Breast epithelium (tissue), 4 donors: ENCODE measurements around the gene DDIT3. TPM values are rescaled to one million over a fixed set of nuclear protein-coding genes. Genes with fewer than 3 reads are reported as not detected.

Experiments used
- DNase-seq, 2 donors: peaks; one replicate each; pipeline ENCODE4 v3.0.0-alpha.2; 2019; ENCODE audit warnings: low spot score in 2 of 2
- H3K27ac ChIP-seq, 2 donors: fragments of 200-600 bp; sonication (generic) in 1 of 2; one replicate each; pipeline ENCODE4 v1.5.1; 2016 to 2019; ENCODE audit warnings: mild to moderate bottlenecking in 1 of 2
- H3K27me3 ChIP-seq, 2 donors: fragments of 200-600 bp; sonication (generic) in 1 of 2; one replicate each; pipeline versions ENCODE4 v1.5.1 to v1.6.0; 2017 to 2019; ENCODE audit warnings: control low read depth in 1 of 2, mild to moderate bottlenecking in 1 of 2
- H3K36me3 ChIP-seq: fragments of 200-600 bp; one replicate; pipeline ENCODE4 v1.5.1; 2019
- H3K4me1 ChIP-seq, 2 donors: fragments of 200-600 bp; sonication (generic); one replicate each; pipeline ENCODE4 v1.5.1; 2016 to 2019; ENCODE audit warnings: control low read depth in 1 of 2
- H3K4me3 ChIP-seq, 3 donors: fragments of 200-600 bp; sonication (generic); 1 replicate in 2 of 3; 2 replicates in 1 of 3; pipeline ENCODE4 v1.5.1; 2016 to 2019; ENCODE audit warnings: mild to moderate bottlenecking in 3 of 3, moderate library complexity in 2 of 3
- H3K9me3 ChIP-seq, 2 donors: fragments of 200-600 bp; sonication (generic) in 1 of 2; one replicate each; pipeline ENCODE4 v1.5.1; 2016 to 2019; ENCODE audit warnings: control low read depth in 1 of 2
- POLR2A ChIP-seq: fragments of 450-650 bp; IDR thresholded peaks from one replicate; pipeline ENCODE4 v1.6.1; 2016; ENCODE audit warnings: antibody characterized with exemption, mild to moderate bottlenecking, moderate library complexity
- POLR2AphosphoS5 ChIP-seq, 3 donors: sonication (generic); formaldehyde crosslinking; IDR thresholded peaks; one replicate each; pipeline ENCODE4 v1.6.1; 2017; ENCODE audit warnings: antibody characterized with exemption in 3 of 3
- intact Hi-C: fragments of 100-400 bp; cut with DNase I; formaldehyde crosslinking; loops from one replicate; pipeline ENCODE4 v1.15.1; 2023; ENCODE audit warnings: low total_unique reads
- total RNA-seq, 3 donors: library from RNA; depleted of rRNA; stranded (reverse); fragments of >200 nt; gene quantifications; one replicate each; pipeline ENCODE4 v1.1.0, GENCODE V29; 2016
- TF ChIP-seq, protein P1 (sequence below), 3 donors: fragments of 450-650 bp; IDR thresholded peaks; one replicate each; pipeline ENCODE4 v1.5.1; 2016 to 2017; ENCODE audit warnings: antibody characterized with exemption in 3 of 3, mild to moderate bottlenecking in 3 of 3, moderate library complexity in 3 of 3

DDIT3 gene
- total RNA-seq, 3 donors from 2014 or later, result 39.0 to 58.4 (median 51.2) TPM

DNA sequence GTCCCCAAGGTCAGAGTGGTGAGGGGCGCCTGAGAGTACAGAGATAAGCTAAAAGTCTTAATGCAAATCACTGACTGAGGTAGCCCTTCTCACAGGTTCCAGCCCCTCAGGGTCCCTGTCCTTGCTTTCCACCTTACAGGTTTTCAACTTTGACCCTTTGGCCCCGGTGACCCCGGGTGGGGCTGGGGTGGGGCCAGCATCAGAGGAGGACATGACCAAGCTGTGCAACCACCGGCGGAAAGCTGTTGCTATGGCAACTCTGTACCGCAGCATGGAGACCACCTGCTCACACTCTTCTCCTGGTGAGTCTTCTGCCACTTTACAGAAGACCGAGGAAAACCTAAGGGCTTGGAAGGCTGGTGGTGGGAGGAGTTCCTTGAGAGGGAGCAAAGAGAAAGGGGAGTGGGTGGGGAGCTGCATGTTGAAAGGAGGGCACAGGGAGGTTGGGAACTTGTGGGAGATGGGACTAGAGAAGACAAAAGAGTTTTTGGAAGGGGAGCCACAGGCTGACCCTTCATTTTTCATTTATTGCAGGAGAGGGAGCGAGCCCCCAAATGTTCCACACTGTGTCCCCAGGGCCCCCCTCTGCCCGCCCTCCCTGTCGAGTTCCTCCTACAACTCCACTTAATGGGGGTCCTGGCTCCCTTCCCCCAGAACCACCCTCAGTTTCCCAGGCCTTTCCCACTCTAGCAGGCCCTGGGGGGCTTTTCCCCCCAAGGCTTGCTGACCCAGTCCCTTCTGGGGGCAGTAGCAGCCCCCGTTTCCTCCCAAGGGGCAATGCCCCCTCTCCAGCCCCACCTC, 4.7 kb upstream of the DDIT3 start:
- intact Hi-C loops, result loop anchor here (5.0 kb wide), 1 partner anchor 438 kb away; the partner anchor contains the start of gene NAB2
- Histone ChIP-seq H3K27ac (peak overlapping the region; percentile 6 to 100), H3K4me3 (peak overlapping the region in 1 of 3 donors; percentile 93), H3K9me3 (no peaks in the 10 kb centered on the region), H3K4me1 (peaks cover 7 to 30% of the 10 kb centered on the region in 2 donors), H3K36me3 (no peaks in the 10 kb centered on the region), H3K27me3 (no peaks in the 10 kb centered on the region)
- TF ChIP-seq, protein P1, sequence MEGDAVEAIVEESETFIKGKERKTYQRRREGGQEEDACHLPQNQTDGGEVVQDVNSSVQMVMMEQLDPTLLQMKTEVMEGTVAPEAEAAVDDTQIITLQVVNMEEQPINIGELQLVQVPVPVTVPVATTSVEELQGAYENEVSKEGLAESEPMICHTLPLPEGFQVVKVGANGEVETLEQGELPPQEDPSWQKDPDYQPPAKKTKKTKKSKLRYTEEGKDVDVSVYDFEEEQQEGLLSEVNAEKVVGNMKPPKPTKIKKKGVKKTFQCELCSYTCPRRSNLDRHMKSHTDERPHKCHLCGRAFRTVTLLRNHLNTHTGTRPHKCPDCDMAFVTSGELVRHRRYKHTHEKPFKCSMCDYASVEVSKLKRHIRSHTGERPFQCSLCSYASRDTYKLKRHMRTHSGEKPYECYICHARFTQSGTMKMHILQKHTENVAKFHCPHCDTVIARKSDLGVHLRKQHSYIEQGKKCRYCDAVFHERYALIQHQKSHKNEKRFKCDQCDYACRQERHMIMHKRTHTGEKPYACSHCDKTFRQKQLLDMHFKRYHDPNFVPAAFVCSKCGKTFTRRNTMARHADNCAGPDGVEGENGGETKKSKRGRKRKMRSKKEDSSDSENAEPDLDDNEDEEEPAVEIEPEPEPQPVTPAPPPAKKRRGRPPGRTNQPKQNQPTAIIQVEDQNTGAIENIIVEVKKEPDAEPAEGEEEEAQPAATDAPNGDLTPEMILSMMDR (IDR thresholded peaks at IDR 0.05), result no peak
- no peak for TF ChIP-seq POLR2A
- TF ChIP-seq POLR2AphosphoS5 (IDR thresholded peaks at IDR 0.05), result no peak
- no peak for DNase-seq

DNA sequence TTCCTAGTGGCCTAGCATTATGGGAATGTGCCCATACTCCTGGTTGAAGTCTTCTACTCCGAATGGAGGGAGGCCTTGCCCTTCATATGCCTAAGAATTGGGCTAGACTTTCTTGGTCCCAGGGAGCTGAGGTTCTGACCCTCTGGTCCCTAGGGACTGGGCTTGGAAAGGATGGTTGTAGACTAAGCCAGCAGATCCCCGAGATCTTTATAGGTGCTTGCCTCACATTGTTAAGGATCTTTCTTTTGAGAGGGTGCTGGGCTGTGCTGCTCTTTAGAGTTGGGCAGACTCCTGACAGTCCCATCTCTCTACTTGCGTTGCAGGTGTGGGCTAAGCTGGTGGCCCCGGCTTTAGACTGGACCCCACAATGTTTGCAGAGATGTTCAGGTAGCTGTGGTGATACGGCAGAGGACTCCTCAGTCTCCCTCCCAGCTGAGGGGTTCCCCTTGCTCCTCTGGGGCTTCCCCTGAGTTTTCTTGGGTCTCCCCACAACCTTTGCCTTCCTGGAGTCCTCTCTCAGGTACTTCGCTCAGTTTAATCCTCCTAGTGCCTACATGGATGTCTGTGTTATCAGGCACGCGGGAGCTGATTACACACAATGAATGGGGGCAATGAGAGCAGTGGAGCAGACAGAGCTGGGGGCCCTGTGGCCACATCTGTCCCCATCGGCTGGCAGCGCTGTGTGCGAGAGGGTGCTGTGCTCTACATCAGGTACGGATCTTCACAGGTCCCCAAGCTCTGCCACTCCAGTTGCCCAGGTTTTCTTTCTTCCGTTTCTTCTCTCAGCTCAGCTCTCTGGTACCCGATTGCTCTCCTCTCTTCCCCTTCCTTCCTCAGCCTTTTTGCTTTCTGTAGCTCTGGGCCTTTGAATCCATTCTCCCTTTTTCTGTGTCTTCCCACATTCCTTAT, 3.6 kb upstream of the DDIT3 start:
- H3K4me3 ChIP-seq, result peak overlapping the region; percentile 81 to 93 (median 84)
- intact Hi-C loops, result loop anchor here (5.0 kb wide), 1 partner anchor 437 kb away; the partner anchor contains the start of gene NAB2
- no peaks in the 10 kb centered on the region for H3K27me3 ChIP-seq
- peak overlapping the region; percentile 99 to 100 for H3K27ac ChIP-seq
- peaks cover 9 to 30% of the 10 kb centered on the region in 2 donors for H3K4me1 ChIP-seq
- no peak for DNase-seq
- H3K36me3 ChIP-seq, result no peaks in the 10 kb centered on the region
- TF ChIP-seq, protein P1 (IDR thresholded peaks at IDR 0.05), result no peak
- TF ChIP-seq POLR2A (no peak), POLR2AphosphoS5 (IDR thresholded peaks at IDR 0.05) (no peak)
- no peaks in the 10 kb centered on the region for H3K9me3 ChIP-seq

DNA sequence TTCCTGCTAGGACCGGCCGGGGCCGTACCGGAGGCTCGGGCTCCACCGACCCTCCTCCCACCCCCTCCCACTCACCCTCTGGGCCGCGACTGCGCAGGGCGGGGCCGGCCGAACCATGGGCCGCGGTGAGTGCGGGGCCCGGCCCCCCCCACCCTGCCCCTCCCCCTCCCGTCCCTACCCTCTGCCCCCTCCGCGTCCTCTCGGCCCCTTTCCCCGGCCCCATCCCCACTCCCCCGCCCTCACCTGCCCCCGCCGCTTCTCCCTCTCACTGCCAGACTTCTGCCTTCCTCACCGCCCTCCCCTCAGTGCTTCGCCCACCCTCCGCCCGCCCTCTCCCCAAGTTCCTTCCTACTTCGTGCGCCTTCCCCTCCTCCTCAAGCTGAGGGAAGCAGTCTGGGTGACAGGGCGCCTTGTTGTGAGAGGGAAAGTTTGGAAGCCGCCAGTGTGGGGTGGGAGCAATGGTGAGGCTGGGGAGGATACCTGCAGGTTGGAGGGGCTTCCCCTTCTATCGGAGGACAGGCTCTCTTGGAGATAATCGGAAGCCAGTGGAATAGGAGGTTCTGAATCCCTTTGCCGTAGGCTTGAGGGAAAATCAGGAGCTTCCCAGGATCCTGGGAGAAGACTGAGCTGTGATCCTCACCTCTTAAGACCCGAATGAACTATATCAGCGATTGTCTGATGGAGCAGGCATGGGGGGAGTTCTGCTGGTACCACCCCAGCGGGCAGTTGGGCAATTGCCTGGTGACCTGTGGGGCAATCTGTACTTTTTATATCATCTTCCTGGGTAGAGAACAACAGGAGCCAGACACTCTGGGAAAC, 2.8 kb upstream of the DDIT3 start:
- Histone ChIP-seq H3K36me3 (no peaks in the 10 kb centered on the region), H3K27me3 (no peaks in the 10 kb centered on the region), H3K4me1 (peaks cover 13 to 39% of the 10 kb centered on the region in 2 donors), H3K4me3 (peak overlapping the region; percentile 81 to 93 (median 84)), H3K27ac (peak overlapping the region; percentile 99 to 100), H3K9me3 (no peaks in the 10 kb centered on the region)
- intact Hi-C loops, result loop anchor here (5.0 kb wide), 1 partner anchor 436 kb away; the partner anchor contains the start of gene NAB2
- peak in 1 of 3 donors; percentile 5 for TF ChIP-seq POLR2AphosphoS5 (IDR thresholded peaks at IDR 0.05)
- TF ChIP-seq, protein P1 (IDR thresholded peaks at IDR 0.05), result no peak
- DNase-seq, result peak in 1 of 2 donors; percentile 43

DNA sequence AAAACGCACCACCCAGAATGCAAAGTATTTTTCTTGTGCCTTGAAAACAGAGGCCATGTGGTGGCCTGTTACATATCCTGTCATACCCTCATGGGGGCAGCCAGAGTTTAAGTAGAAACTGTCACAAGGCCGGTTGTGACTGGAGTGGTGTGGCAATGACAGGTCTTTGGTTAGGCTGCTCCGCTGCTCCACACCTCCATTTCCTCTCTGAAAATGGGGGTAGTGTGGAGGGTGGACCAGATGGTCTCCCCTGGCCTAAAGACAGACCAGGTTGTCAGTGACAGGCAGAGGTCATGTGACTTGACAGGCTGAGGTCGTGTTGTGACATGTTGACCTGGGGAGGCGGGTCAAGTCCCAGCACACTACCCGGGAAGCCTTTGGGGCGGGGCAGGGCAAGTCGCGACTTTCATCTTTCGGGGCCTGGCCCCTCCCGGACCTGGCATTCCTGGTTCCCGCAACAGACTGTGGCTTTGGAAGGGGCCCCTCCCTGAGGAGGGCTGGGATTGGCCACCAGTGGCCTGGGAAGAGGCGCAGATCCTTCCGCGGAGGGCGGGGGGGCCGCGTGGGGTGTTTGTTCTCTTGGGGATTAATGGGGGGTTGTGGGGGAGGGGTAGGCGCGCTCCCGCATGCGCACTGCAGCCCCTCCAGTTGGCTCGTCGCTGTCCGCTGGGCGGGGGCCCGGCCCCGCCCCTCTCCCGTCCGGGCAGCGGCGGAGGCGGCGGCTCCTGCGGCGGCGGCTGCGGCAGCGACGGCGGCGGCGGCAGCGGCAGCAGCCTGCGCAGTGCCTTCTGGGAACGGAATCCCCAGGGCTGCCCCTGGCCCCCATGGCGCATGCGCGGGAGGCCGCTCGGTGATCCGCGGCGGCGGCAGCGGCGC, 1.9 kb upstream of the DDIT3 start, which contains the start of gene MBD6:
Gene MBD6 (plus strand): TSS at position 814 of the 876 bp plus-strand sequence. CDS start 1,480 bp downstream, outside the sequence.
- Histone ChIP-seq H3K9me3 (no peaks in the 10 kb centered on the region), H3K36me3 (no peaks in the 10 kb centered on the region), H3K27me3 (no peaks in the 10 kb centered on the region), H3K4me3 (peak within 1 kb of the TSS; percentile 81 to 93 (median 84)), H3K4me1 (peaks cover 13 to 41% of the 10 kb centered on the region in 2 donors), H3K27ac (peak within 1 kb of the TSS; percentile 99 to 100)
- intact Hi-C loops, result loop anchor here (5.0 kb wide), 1 partner anchor 435 kb away; the partner anchor contains the start of gene NAB2
- TF ChIP-seq POLR2A, result peak; percentile 50
- TF ChIP-seq POLR2AphosphoS5 (IDR thresholded peaks at IDR 0.05), result peak; percentile 85 to 91 (median 89)
- TF ChIP-seq, protein P1 (IDR thresholded peaks at IDR 0.05), result peak in 2 of 3 donors; percentile 13 to 20
- peak; percentile 93 to 97 for DNase-seq
